Thymus (tissue), 11 donors: ENCODE data around the gene CXCL17. TPM values are rescaled to one million over a fixed set of nuclear protein-coding genes. Genes with fewer than 3 reads are reported as not detected.
A peak's percentile ranks its signal among the peaks of the same experiment; 100 is the strongest.
"Not testable (repeated sequence)": the region's sequence is repeated elsewhere in the genome, so short reads cannot be mapped to it uniquely, and the experiment has no call there.

Source experiments
- DNase-seq, 9 donors: peaks; one replicate each; pipeline ENCODE4 v3.0.0-alpha.2; 2013; ENCODE audit warnings: low spot score in 9 of 9, low read depth in 6 of 9, missing footprints in 1 of 9
- H3K27ac ChIP-seq, 2 donors: one replicate each; pipeline ENCODE4 v1.5.1; 2013; ENCODE audit warnings: control low read depth in 1 of 2, low read depth in 1 of 2, low read length in 1 of 2, mild to moderate bottlenecking in 1 of 2, moderate library complexity in 1 of 2
- H3K27me3 ChIP-seq, 2 donors: one replicate each; pipeline ENCODE4 v1.5.1; 2013; ENCODE audit warnings: low read length in 1 of 2; ENCODE audit not compliant: control insufficient read depth in 2 of 2, insufficient read depth in 1 of 2
- H3K36me3 ChIP-seq, 2 donors: one replicate each; pipeline ENCODE4 v1.5.1; 2013; ENCODE audit warnings: low read length in 1 of 2, mild to moderate bottlenecking in 1 of 2, moderate library complexity in 1 of 2; ENCODE audit not compliant: control insufficient read depth in 2 of 2, insufficient read depth in 2 of 2
- H3K4me1 ChIP-seq, 2 donors: one replicate each; pipeline ENCODE4 v1.5.1; 2013; ENCODE audit warnings: low read length in 2 of 2; ENCODE audit not compliant: control insufficient read depth in 2 of 2, insufficient read depth in 2 of 2
- H3K4me3 ChIP-seq, 2 donors: one replicate each; pipeline ENCODE4 v1.5.1; 2013; ENCODE audit warnings: low read length in 2 of 2, control low read depth in 1 of 2, mild to moderate bottlenecking in 1 of 2
- H3K9me3 ChIP-seq, 2 donors: one replicate each; pipeline ENCODE4 v1.5.1; 2013; ENCODE audit warnings: low read length in 1 of 2, mild to moderate bottlenecking in 1 of 2; ENCODE audit not compliant: control insufficient read depth in 2 of 2, insufficient read depth in 1 of 2
- WGBS: extraction: QIAGEN DNeasy Blood & Tissue Kit; methylation state at CpG from one replicate; pipeline ENCODE4 v1.1.7; 2013; 5-methylcytosine and 5-hydroxymethylcytosine counted together
- polyA plus RNA-seq: library from polyadenylated mRNA; stranded (reverse); fragments of 200-250 nt; gene quantifications from one replicate; pipeline ENCODE4 v1.2.3, GENCODE V29; 2013
- total RNA-seq: library from RNA; stranded (reverse); fragments of 120-200 nt; gene quantifications from one replicate; pipeline ENCODE4 v1.2.4, GENCODE V29; 2013
- donor health status: healthy.

CXCL17 gene
- total and polyA plus RNA-seq, 2 donors: 0.14 to 8.4 TPM

GRCh38 chr19:42450314-42450934 lies 7.7 kb upstream of the CXCL17 start:
- peak; percentile 54 to 87 (median 81) for DNase-seq
- whole genome bisulfite sequencing: 0% methylated on average over 3 of the region's 3 CpGs
- Histone ChIP-seq H3K9me3 (no peaks in the 10 kb centered on the region), H3K27ac (peak overlapping the region in 1 of 2 donors; percentile 54), H3K4me1 (peaks cover 2 to 3% of the 10 kb centered on the region in 2 donors), H3K27me3 (peaks cover 3 to 6% of the 10 kb centered on the region in 2 donors), H3K4me3 (no peak overlapping the region), H3K36me3 (no peaks in the 10 kb centered on the region)

GRCh38 chr19:42448306-42448705 lies 5.6 kb upstream of the CXCL17 start:
- DNase-seq, H3K9me3 ChIP-seq, H3K4me1 ChIP-seq, H3K27ac ChIP-seq, H3K4me3 ChIP-seq, H3K27me3 ChIP-seq, H3K36me3 ChIP-seq: not testable (repeated sequence)
- 92% methylated on average over 5 of the region's 5 CpGs for WGBS

GRCh38 chr19:42445948-42446347 lies 3.2 kb upstream of the CXCL17 start:
- H3K36me3 ChIP-seq: no peaks in the 10 kb centered on the region
- H3K27me3 ChIP-seq: peaks cover 0 to under 1% of the 10 kb centered on the region in 2 donors
- DNase-seq: no peak
- no peak overlapping the region for H3K4me3 ChIP-seq
- no peak overlapping the region for H3K27ac ChIP-seq
- WGBS: 73% methylated on average over 7 of the region's 7 CpGs
- no peaks in the 10 kb centered on the region for H3K9me3 ChIP-seq
- peaks cover 2 to 3% of the 10 kb centered on the region in 2 donors for H3K4me1 ChIP-seq

GRCh38 chr19:42443944-42444398 lies 1.2 kb upstream of the CXCL17 start:
- Histone ChIP-seq H3K27me3 (peaks cover 0 to 2% of the 10 kb centered on the region in 2 donors), H3K27ac (no peak overlapping the region), H3K4me3 (no peak overlapping the region), H3K9me3 (no peaks in the 10 kb centered on the region), H3K4me1 (no peaks in the 10 kb centered on the region), H3K36me3 (no peaks in the 10 kb centered on the region)
- DNase-seq: no peak
- WGBS: 94% methylated on average over 4 of the region's 4 CpGs

- Histone ChIP-seq H3K9me3 (no peaks in the 10 kb centered on the region), H3K36me3 (no peaks in the 10 kb centered on the region), H3K27ac (no peak overlapping the region), H3K4me3 (no peak overlapping the region), H3K27me3 (peaks cover 0 to 2% of the 10 kb centered on the region in 2 donors), H3K4me1 (no peaks in the 10 kb centered on the region)
- WGBS: 10% methylated on average over 2 of the region's 2 CpGs
- DNase-seq: no peak
Observed at GRCh38 chr19:42441049-42441445, 1.7 kb downstream of the CXCL17 start.

GRCh38 chr19:42440357-42441048 lies 2.2 kb downstream of the CXCL17 start:
- Histone ChIP-seq H3K27ac (no peak overlapping the region), H3K4me3 (no peak overlapping the region), H3K27me3 (peaks cover 0 to 2% of the 10 kb centered on the region in 2 donors), H3K4me1 (no peaks in the 10 kb centered on the region), H3K36me3 (no peaks in the 10 kb centered on the region), H3K9me3 (no peaks in the 10 kb centered on the region)
- DNase-seq: peak in 8 of 9 donors; percentile 40 to 83 (median 66)
- WGBS: 30% methylated on average over 16 of the region's 16 CpGs

- H3K4me3 ChIP-seq: no peak overlapping the region
- 95% methylated on average over 3 of the region's 3 CpGs for WGBS
- no peaks in the 10 kb centered on the region for H3K4me1 ChIP-seq
- no peaks in the 10 kb centered on the region for H3K36me3 ChIP-seq
- no peak overlapping the region for H3K27ac ChIP-seq
- no peak for DNase-seq
- H3K9me3 ChIP-seq: no peaks in the 10 kb centered on the region
- peaks cover 0 to 2% of the 10 kb centered on the region in 2 donors for H3K27me3 ChIP-seq
Observed at GRCh38 chr19:42436006-42436405, 6.7 kb downstream of the CXCL17 start.

- no peak overlapping the region for H3K4me3 ChIP-seq
- no peak for DNase-seq
- H3K27ac ChIP-seq: no peak overlapping the region
- 96% methylated on average over 6 of the region's 6 CpGs for WGBS
- no peaks in the 10 kb centered on the region for H3K36me3 ChIP-seq
- H3K27me3 ChIP-seq: peaks cover 0 to 2% of the 10 kb centered on the region in 2 donors
- H3K4me1 ChIP-seq: no peaks in the 10 kb centered on the region
- H3K9me3 ChIP-seq: no peaks in the 10 kb centered on the region
Observed at GRCh38 chr19:42435316-42435715, 7.4 kb downstream of the CXCL17 start.

GRCh38 chr19:42433503-42434260 lies 9.1 kb downstream of the CXCL17 start:
- Histone ChIP-seq H3K27me3 (no peaks in the 10 kb centered on the region), H3K9me3 (no peaks in the 10 kb centered on the region), H3K4me1 (no peaks in the 10 kb centered on the region), H3K4me3 (no peak overlapping the region), H3K36me3 (no peaks in the 10 kb centered on the region), H3K27ac (no peak overlapping the region)
- WGBS: 60% methylated on average over 9 of the region's 9 CpGs
- DNase-seq: peak in 7 of 9 donors; percentile 16 to 76 (median 55)
